ENCODE results near the gene PTTG1IP. TPM values are rescaled to one million over a fixed set of nuclear protein-coding genes. Genes with fewer than 3 reads are reported as not detected.

Gene PTTG1IP
- total and polyA plus RNA-seq, 2 donors from 2014 or later = 187 to 378 TPM

GRCh38 chr21:44858791-44859190, 14.7 kb downstream of the PTTG1IP start:
- DNase-seq = peak in 1 of 5 donors; percentile 44
- peaks cover 0 to 53% (median 33%) of the 10 kb centered on the region in 3 donors for H3K36me3 ChIP-seq (ENCODE audit: control insufficient read depth in 2 of 3, insufficient read depth in 3 of 3, low read length in 3 of 3)
- H3K9me3 ChIP-seq (ENCODE audit: control insufficient read depth in 2 of 3, insufficient read depth in 1 of 3, low read length in 3 of 3) = no peaks in the 10 kb centered on the region
- TF ChIP-seq CTCF (IDR thresholded peaks at IDR 0.05; ENCODE audit: borderline replicate concordance, extremely low read depth, insufficient read depth) = no peak
- intact Hi-C loops (cut with DNase I) = no loop called here
- no peaks in the 10 kb centered on the region for H3K4me1 ChIP-seq (ENCODE audit: control insufficient read depth in 2 of 3, insufficient read depth in 2 of 3, low read depth in 1 of 3, low read length in 3 of 3)
- no peak overlapping the region for H3K9ac ChIP-seq (ENCODE audit: low read length in 3 of 3)
- H3K27me3 ChIP-seq (ENCODE audit: control insufficient read depth, insufficient read depth, low read length) = no peaks in the 10 kb centered on the region
- H3K4me3 ChIP-seq (ENCODE audit: low read length in 3 of 3) = no peak overlapping the region
- no peak for FAIRE-seq
- H3K27ac ChIP-seq (ENCODE audit: low read depth in 2 of 2, low read length in 2 of 2) = no peak overlapping the region

GRCh38 chr21:44858291-44858690, 15.2 kb downstream of the PTTG1IP start:
- FAIRE-seq (no peak), DNase-seq (peak in 1 of 5 donors; percentile 69)
- H3K4me1 ChIP-seq (ENCODE audit: control insufficient read depth in 2 of 3, insufficient read depth in 2 of 3, low read depth in 1 of 3, low read length in 3 of 3) = no peaks in the 10 kb centered on the region
- H3K4me3 ChIP-seq (ENCODE audit: low read length in 3 of 3) = no peak overlapping the region
- H3K27me3 ChIP-seq (ENCODE audit: control insufficient read depth, insufficient read depth, low read length) = no peaks in the 10 kb centered on the region
- H3K9me3 ChIP-seq (ENCODE audit: control insufficient read depth in 2 of 3, insufficient read depth in 1 of 3, low read length in 3 of 3) = no peaks in the 10 kb centered on the region
- H3K9ac ChIP-seq (ENCODE audit: low read length in 3 of 3) = no peak overlapping the region
- TF ChIP-seq CTCF (IDR thresholded peaks at IDR 0.05; ENCODE audit: borderline replicate concordance, extremely low read depth, insufficient read depth) = no peak
- H3K27ac ChIP-seq (ENCODE audit: low read depth in 2 of 2, low read length in 2 of 2) = no peak overlapping the region
- intact Hi-C loops (cut with DNase I) = no loop called here
- peaks cover 0 to 50% (median 30%) of the 10 kb centered on the region in 3 donors for H3K36me3 ChIP-seq (ENCODE audit: control insufficient read depth in 2 of 3, insufficient read depth in 3 of 3, low read length in 3 of 3)

GRCh38 chr21:44857127-44857892, 16.2 kb downstream of the PTTG1IP start:
- Histone ChIP-seq H3K27me3 (ENCODE audit: control insufficient read depth, insufficient read depth, low read length) (no peaks in the 10 kb centered on the region), H3K4me3 (ENCODE audit: low read length in 3 of 3) (no peak overlapping the region), H3K27ac (ENCODE audit: low read depth in 2 of 2, low read length in 2 of 2) (no peak overlapping the region), H3K9ac (ENCODE audit: low read length in 3 of 3) (no peak overlapping the region), H3K4me1 (ENCODE audit: control insufficient read depth in 2 of 3, insufficient read depth in 2 of 3, low read depth in 1 of 3, low read length in 3 of 3) (no peaks in the 10 kb centered on the region), H3K9me3 (ENCODE audit: control insufficient read depth in 2 of 3, insufficient read depth in 1 of 3, low read length in 3 of 3) (no peaks in the 10 kb centered on the region), H3K36me3 (ENCODE audit: control insufficient read depth in 2 of 3, insufficient read depth in 3 of 3, low read length in 3 of 3) (peaks cover 0 to 49% (median 33%) of the 10 kb centered on the region in 3 donors)
- TF ChIP-seq CTCF (IDR thresholded peaks at IDR 0.05; ENCODE audit: borderline replicate concordance, extremely low read depth, insufficient read depth) = no peak
- intact Hi-C loops (cut with DNase I) = no loop called here
- DNase-seq (peak in 1 of 5 donors; percentile 53), FAIRE-seq (no peak)
